Measurements from ENCODE around the gene NSG2.

NSG2 gene

DNA sequence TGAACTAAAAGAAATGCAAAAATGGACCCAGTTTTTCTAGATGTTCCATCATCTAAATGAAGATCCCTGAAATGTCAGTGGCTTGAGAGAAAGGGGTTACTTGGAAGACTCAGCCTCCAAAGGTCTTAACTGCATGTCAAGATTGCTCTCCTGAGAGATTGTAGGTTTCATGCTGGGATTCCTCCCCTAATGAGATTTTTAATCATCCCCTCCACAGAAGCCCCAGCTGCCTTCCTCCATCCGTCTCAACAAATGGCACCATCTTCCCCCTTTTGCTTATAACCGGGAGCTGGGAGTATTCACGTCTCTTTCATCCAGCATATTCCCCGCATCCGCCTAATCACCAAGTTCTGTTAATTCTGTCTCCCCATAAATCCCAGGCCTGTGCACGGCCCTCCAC, 104.5 kb downstream of the NSG2 start:
- no peak for DNase-seq (ENCODE audit: low spot score)

GRCh38 chr5:174151599-174152181, 106.2 kb downstream of the NSG2 start:
- DNase-seq (ENCODE audit: low spot score) = no peak

DNA sequence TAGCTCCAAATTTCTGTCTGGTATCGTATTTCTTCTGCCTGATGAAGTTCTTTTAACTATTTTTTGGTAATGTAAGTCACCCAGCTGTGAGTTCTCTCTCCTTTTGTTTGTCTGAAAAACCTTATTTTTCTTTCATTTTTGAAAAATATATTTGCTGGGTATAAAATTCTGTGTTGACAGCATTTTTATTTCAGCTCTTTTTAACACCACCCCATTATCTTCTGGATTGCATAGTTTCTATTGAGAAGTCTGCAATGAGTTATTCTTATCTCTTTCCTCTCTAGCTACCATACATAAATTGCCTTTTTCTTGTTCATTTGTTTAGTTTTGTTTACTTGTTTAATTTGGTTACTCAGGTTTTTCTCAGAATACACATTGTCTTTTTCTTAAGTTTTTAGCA, 109.1 kb downstream of the NSG2 start:
- no peak for DNase-seq (ENCODE audit: low spot score)

- DNase-seq (ENCODE audit: low spot score) = no peak
Observed at GRCh38 chr5:174155281-174155680, 109.8 kb downstream of the NSG2 start.

- no peak for DNase-seq (ENCODE audit: low spot score)
Observed at GRCh38 chr5:174155706-174156105, 110.2 kb downstream of the NSG2 start.

- no peak for DNase-seq (ENCODE audit: low spot score)
Observed at GRCh38 chr5:174157048-174157447, 111.5 kb downstream of the NSG2 start.

All from HuH-7 (cell line).